Measurements from ENCODE around the gene DNAH11.

Gene DNAH11

DNA sequence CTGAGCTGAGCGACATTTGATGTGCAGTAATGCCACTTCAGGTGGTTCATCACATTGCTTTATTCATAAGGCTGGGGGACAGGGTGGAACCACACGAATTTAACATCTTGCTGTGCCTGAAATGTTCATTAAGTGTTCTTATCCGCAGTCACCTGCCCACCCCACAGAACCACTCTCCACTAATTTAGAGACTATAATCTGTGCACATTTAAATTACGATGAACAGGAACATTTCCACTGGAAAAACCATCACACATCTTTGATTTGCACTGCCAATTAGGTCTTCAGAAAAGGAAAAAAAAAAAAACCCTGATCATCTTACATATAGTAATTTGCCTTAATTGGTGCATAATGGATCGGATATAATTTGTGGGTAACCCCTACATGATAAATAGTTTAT, 400.6 kb downstream of the DNAH11 start:
- DNase-seq = no peak

DNA sequence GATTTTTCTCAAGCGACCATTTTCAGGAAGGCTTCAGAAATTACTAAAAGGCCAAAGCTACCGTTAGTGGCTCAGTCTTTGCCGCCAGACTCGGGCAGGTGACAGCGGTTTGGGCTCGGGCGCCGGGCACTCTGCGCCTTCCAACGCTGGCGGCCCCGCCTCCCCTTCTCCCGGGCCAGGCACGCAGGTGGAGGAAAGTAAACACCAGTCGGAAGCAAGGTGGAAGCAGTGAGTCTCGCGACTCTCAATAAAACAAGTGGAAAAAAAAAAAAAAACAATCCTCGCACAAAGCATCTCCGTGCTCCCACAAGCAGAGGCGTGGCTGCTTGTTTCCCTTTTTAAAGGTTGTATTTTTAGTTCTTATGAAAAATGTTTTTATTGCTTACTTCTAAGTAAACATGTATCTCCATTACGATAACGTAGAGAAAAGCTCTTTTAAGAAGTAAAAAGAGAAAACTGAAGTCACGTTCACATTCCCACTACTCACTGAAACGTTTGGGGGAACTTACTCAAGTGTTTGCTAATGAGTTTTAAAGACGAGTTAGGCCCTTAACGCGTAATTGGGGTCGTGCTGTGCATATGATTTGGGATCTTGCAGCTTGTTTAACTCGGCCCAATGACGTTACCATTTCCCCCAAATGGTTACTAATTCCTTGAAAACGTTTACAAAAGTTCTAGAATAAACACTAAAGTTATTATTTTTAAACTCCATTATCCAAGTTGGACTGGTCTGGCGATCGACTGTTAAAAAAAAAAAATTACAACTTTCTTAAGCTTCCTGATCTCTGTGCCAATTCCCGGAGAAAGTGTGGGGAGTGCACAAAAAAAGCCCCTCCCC, 402.0 kb downstream of the DNAH11 start:
- no peak for DNase-seq

DNA sequence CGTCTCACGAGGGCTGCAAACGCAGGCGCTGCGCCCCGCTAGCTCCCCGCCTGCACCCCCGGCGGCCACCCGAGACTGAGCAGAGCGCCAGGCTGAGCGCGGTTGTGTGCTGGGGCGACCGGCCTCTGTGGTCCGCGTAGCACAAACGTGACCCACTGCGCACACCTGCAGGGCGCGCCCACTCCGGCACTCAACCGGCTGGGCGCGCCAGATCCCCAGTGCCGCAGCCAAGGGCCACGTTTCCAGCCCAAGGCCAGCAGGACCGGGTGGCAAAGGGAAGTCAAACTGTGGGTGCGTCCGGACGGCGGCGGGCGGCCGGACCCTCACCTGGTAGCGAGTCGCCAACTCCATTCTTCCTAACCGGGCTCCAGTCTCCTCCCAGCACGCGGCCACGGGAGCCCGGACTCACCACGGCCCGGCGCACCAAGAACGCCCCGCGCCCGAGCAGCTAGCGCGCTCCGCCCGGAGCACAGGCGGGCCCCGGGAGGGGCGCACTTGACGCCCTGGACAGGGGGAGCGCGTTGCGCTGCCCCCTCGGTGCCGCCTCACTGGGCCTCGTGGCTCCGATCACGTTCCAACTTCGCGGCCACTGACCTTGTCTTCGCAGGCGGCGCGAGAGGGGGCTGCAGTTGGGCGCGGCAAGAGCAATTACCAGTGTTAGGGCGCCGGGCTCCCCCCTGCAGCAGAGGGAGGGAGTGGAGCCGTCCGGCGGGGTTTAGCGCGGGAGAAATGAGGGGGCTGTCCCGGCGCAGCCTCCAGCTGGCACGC, 402.8 kb downstream of the DNAH11 start, which contains the start of gene CDCA7L:
TSS of gene CDCA7L (minus strand) at position 446 of the 768 bp plus-strand sequence. CDS start at position 351, 95 bp downstream.
- peak; percentile 37 for DNase-seq

DNA sequence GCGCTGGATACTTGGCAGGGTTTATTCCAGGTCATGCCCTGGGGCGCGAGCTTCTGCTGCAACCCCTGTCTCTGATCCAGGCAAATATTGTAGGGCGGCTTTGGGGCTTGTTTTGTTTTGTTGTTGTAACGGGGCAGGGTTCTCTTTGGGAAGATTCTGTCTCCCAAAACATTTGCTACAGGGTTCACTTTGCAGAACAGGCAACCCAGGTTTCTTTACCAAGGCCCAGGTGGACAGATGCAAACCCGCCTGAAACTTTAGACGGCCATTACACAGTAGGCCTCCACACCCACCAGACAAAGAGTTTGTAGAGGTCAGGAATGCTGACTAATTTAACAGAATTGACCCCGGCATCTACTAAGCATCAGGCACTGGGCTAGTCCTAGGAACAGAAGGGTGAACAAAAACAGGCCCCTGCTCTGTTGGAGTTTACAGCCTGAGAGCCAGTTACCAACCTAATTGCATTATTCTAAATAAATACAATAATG, 403.4 kb downstream of the DNAH11 start:
- no peak for DNase-seq

DNA sequence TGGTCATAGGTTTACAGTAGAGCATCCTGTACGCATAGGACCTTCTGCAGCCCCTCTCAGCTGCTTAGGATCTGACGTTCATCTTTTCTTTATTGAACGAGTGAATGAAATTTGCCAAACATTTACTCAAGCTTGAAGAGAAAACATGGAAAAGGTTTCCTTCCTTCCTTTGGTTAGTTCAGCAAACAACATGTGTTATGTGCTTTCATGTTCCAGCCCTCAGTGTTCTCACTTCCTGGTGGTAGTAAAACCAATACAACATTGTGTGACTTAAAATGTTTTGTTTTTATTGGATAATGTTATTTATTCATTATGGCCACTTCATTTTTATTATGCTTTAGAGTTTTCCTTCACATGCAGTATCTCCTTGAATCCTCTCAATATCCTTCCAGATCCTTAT, 404.2 kb downstream of the DNAH11 start:
- DNase-seq = no peak

DNA sequence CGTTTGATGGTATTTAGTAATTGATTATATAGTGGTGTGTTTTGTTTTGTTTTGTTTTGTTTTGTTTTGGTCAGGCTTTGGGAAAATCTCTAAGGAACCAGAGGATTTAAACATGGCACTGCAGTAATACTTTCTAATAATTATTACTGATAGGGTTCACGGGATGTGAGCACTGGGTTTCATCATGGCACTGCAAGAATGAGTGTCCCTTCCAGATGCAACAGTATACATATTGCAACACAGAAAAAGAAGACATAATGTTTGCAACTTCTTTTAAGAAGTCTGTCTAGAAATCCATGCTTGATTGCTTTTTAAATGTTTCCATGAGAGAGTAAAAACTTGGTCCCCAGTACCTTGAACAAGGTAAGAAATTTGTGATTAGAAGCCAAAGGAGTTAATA, 405.1 kb downstream of the DNAH11 start:
- no peak for DNase-seq

DNA sequence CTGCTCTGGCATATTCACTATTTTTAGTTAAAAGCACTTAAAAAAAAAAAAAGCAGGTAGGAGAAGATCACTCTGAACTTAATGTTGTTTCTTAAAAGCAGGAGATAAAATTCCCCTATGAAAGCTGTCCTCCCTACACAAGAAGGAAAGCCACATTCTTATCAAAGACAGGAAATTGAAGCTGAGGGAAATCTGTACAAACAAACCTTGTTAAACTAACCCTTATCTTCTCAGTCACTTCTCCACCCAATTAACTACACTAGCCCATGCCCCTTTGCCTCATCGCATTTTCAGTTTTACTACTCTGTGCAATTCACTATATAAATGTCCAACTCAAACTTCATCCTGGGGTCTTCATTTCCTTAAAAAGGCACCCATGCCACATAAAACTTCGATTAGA, 405.5 kb downstream of the DNAH11 start:
- no peak for DNase-seq

DNA sequence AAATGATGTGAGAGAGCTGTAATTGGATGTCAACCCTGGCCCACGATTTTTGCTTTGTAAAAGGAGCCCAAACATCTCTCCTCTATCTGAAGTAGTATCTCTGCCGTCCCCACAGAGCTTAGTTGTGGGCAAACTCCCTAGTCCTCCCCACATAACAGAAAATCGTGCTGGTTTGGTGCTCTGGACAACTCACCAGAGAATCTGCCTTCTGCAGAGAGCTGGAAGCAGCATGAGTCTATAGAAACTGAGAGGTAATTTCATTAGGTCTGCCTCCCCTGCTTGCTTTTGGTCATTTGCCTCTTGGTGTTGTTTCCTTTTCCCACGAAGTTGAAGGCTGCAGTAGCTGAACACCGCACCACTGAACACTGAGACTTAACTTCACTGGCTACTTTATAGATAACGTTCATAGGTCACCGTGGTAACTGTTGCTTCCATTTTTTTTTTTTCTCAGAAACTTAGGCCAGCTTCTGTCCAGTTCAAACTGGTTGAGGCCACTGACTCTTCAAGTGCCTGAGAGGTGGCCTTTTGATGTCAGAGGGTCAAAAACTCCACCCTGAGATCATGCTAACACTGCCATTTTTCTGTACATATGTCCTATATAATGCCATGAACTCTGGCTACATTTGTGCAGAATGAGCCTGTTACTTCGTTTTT, 406.2 kb downstream of the DNAH11 start:
- no peak for DNase-seq
